ENCODE data around the gene RUNX2. TPM values are rescaled to one million over a fixed set of nuclear protein-coding genes. Genes with fewer than 3 reads are reported as not detected.

The RUNX2 gene
- total and polyA plus RNA-seq, 2 donors (not counting 1 experiment from before 2014, with no cell fraction given) = 1.3 to 2.4 TPM

DNA sequence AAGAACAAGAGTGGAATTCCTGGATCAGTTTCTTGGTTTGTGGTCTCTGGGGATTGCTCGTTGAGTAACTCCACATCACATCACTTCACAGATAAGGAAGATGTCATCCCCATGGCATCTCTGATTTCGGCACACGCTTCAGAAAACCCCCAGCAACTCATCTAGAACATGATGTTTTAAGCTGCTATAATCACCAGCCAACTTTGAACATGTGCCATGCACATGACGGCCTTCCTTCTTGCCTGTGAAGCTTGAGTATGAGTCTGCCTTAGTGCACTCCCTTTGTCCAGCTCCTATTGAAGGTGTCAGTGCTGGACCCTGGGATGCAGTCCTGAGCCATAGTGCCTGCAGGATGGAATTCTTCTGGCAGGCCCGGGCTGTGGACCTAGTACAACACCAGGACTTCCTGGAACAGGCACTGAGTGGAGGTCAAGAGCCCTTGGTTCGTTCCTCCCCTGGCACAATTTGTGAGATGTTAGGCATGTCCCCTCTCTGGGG lies 281.1 kb downstream of the RUNX2 start:
- Histone ChIP-seq H3K4me1 (ENCODE audit: control insufficient read depth in 2 of 2, insufficient read depth in 2 of 2, low read length in 2 of 2) (peaks cover 5 to 6% of the 10 kb centered on the region in 2 donors), H3K9ac (ENCODE audit: low read length) (no peak overlapping the region), H4K20me1 (ENCODE audit: control insufficient read depth, insufficient read depth, low read length, poor library complexity, severe bottlenecking) (no peaks in the 10 kb centered on the region), H3K79me2 (ENCODE audit: control insufficient read depth, insufficient read depth, low read length) (no peaks in the 10 kb centered on the region), H3K9me3 (ENCODE audit: control extremely low read depth in 1 of 3, control insufficient read depth in 2 of 3, insufficient read depth in 1 of 3, low read length in 2 of 3) (no peaks in the 10 kb centered on the region), H3K27me3 (replicated peaks in 1 of 4; ENCODE audit: control extremely low read depth in 1 of 4, control insufficient read depth in 3 of 4, insufficient read depth in 4 of 4, low read length in 3 of 4) (peaks cover 0 to 3% (median 0%) of the 10 kb centered on the region in 4 experiments), H2AFZ (ENCODE audit: insufficient read depth, low read depth, low read length, poor library complexity, severe bottlenecking) (no peak overlapping the region), H3K27ac (ENCODE audit: low read length in 2 of 2) (no peak overlapping the region), H3K4me2 (replicated peaks; ENCODE audit: low read depth, low read length, poor library complexity, severe bottlenecking) (no peak overlapping the region), H3K4me3 (ENCODE audit: control extremely low read depth in 1 of 5, extremely low read depth in 1 of 5, insufficient read depth in 1 of 5, low read depth in 2 of 5, low read length in 4 of 5) (no peak overlapping the region), H3K36me3 (replicated peaks in 1 of 2; ENCODE audit: control extremely low read depth in 1 of 2, control insufficient read depth in 1 of 2, extremely low read depth in 1 of 2, insufficient read depth in 2 of 2, low read length in 1 of 2) (no peaks in the 10 kb centered on the region)
- intact Hi-C loops (cut with micrococcal nuclease) = no loop called here
- Mint-ChIP-seq H3K27me3 (peaks cover 3% of the 10 kb centered on the region), H3K4me1 (peaks cover 12% of the 10 kb centered on the region), H3K9me3 (ENCODE audit: insufficient read depth) (peaks cover 2% of the 10 kb centered on the region), H3K4me3 (no peak overlapping the region), H3K27ac (no peak overlapping the region)
- CTCF ChIA-PET = no interaction called here
- DNase-seq (no peak), ATAC-seq (ENCODE audit: low read depth) (no peak)
- WGBS (ENCODE audit: insufficient coverage) = 94% methylated on average over 5 of the region's 6 CpGs
- POLR2A ChIA-PET = no interaction called here
- no peak for TF ChIP-seq EZH2 (IDR thresholded peaks at IDR 0.05; ENCODE audit: borderline replicate concordance, insufficient read depth, low read depth, low read length, poor library complexity, severe bottlenecking)
- TF ChIP-seq, protein P1, sequence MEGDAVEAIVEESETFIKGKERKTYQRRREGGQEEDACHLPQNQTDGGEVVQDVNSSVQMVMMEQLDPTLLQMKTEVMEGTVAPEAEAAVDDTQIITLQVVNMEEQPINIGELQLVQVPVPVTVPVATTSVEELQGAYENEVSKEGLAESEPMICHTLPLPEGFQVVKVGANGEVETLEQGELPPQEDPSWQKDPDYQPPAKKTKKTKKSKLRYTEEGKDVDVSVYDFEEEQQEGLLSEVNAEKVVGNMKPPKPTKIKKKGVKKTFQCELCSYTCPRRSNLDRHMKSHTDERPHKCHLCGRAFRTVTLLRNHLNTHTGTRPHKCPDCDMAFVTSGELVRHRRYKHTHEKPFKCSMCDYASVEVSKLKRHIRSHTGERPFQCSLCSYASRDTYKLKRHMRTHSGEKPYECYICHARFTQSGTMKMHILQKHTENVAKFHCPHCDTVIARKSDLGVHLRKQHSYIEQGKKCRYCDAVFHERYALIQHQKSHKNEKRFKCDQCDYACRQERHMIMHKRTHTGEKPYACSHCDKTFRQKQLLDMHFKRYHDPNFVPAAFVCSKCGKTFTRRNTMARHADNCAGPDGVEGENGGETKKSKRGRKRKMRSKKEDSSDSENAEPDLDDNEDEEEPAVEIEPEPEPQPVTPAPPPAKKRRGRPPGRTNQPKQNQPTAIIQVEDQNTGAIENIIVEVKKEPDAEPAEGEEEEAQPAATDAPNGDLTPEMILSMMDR (IDR thresholded peaks at IDR 0.05) = no peak

GRCh38 chr6:45610374-45610773 lies 282.2 kb downstream of the RUNX2 start:
- H3K4me3 Mint-ChIP-seq = no peak overlapping the region
- peaks cover 5 to 6% of the 10 kb centered on the region in 2 donors for H3K4me1 ChIP-seq (ENCODE audit: control insufficient read depth in 2 of 2, insufficient read depth in 2 of 2, low read length in 2 of 2)
- no peaks in the 10 kb centered on the region for H3K36me3 ChIP-seq (replicated peaks in 1 of 2; ENCODE audit: control extremely low read depth in 1 of 2, control insufficient read depth in 1 of 2, extremely low read depth in 1 of 2, insufficient read depth in 2 of 2, low read length in 1 of 2)
- H3K27ac ChIP-seq (ENCODE audit: low read length in 2 of 2) = no peak overlapping the region
- no peak overlapping the region for H3K4me3 ChIP-seq (ENCODE audit: control extremely low read depth in 1 of 5, extremely low read depth in 1 of 5, insufficient read depth in 1 of 5, low read depth in 2 of 5, low read length in 4 of 5)
- no peaks in the 10 kb centered on the region for H4K20me1 ChIP-seq (ENCODE audit: control insufficient read depth, insufficient read depth, low read length, poor library complexity, severe bottlenecking)
- peaks cover 3% of the 10 kb centered on the region for H3K27me3 Mint-ChIP-seq
- intact Hi-C loops (cut with micrococcal nuclease) = no loop called here
- no peaks in the 10 kb centered on the region for H3K9me3 Mint-ChIP-seq (ENCODE audit: insufficient read depth)
- no peak overlapping the region for H2AFZ ChIP-seq (ENCODE audit: insufficient read depth, low read depth, low read length, poor library complexity, severe bottlenecking)
- no peak for TF ChIP-seq EZH2 (IDR thresholded peaks at IDR 0.05; ENCODE audit: borderline replicate concordance, insufficient read depth, low read depth, low read length, poor library complexity, severe bottlenecking)
- TF ChIP-seq, protein P1 (IDR thresholded peaks at IDR 0.05) = no peak
- no peaks in the 10 kb centered on the region for H3K79me2 ChIP-seq (ENCODE audit: control insufficient read depth, insufficient read depth, low read length)
- DNase-seq = no peak
- H3K27me3 ChIP-seq (replicated peaks in 1 of 4; ENCODE audit: control extremely low read depth in 1 of 4, control insufficient read depth in 3 of 4, insufficient read depth in 4 of 4, low read length in 3 of 4) = peaks cover 0 to 3% (median 0%) of the 10 kb centered on the region in 4 experiments
- ChIA-PET POLR2A (no interaction called here), CTCF (no interaction called here)
- no peaks in the 10 kb centered on the region for H3K9me3 ChIP-seq (ENCODE audit: control extremely low read depth in 1 of 3, control insufficient read depth in 2 of 3, insufficient read depth in 1 of 3, low read length in 2 of 3)
- H3K4me1 Mint-ChIP-seq = peaks cover 12% of the 10 kb centered on the region
- H3K9ac ChIP-seq (ENCODE audit: low read length) = no peak overlapping the region
- WGBS (ENCODE audit: insufficient coverage) = no CpG with 5 or more reads among the region's 1 CpG
- H3K27ac Mint-ChIP-seq = no peak overlapping the region
- ATAC-seq (ENCODE audit: low read depth) = no peak
- no peak overlapping the region for H3K4me2 ChIP-seq (replicated peaks; ENCODE audit: low read depth, low read length, poor library complexity, severe bottlenecking)
